HG03103 (cell line): Measurements from ENCODE around the gene PKN1.
A peak's percentile ranks its signal among the peaks of the same experiment; 100 is the strongest.

Experiments used
- ATAC-seq: cut with Tn5 transposase; IDR thresholded peaks from one replicate; pipeline ENCODE4 v1.9.1; 2021; ENCODE audit warnings: low read depth; ENCODE audit not compliant: unreplicated experiment

The PKN1 gene

GRCh38 chr19:14405758-14406644, 27.1 kb upstream of the PKN1 start:
- ATAC-seq = no peak

- ATAC-seq = no peak
These were observed 26.3 kb upstream of the PKN1 start for GRCh38 chr19:14406645-14407401.

GRCh38 chr19:14407605-14408484, 25.3 kb upstream of the PKN1 start:
- no peak for ATAC-seq

GRCh38 chr19:14408491-14409145, 24.5 kb upstream of the PKN1 start:
- no peak for ATAC-seq

GRCh38 chr19:14409146-14410023, 23.7 kb upstream of the PKN1 start:
- no peak for ATAC-seq

- no peak for ATAC-seq
These were observed 22.7 kb upstream of the PKN1 start for GRCh38 chr19:14410091-14411051.

GRCh38 chr19:14411161-14411937, 21.8 kb upstream of the PKN1 start:
- ATAC-seq = no peak

- no peak for ATAC-seq
These were observed 21.2 kb upstream of the PKN1 start for GRCh38 chr19:14411938-14412245.

GRCh38 chr19:14412324-14412995, 20.6 kb upstream of the PKN1 start:
- ATAC-seq = no peak

GRCh38 chr19:14412996-14413692, 20.0 kb upstream of the PKN1 start:
- no peak for ATAC-seq

- ATAC-seq = no peak
These were observed 19.4 kb upstream of the PKN1 start for GRCh38 chr19:14413693-14414181.

- no peak for ATAC-seq
These were observed 18.0 kb upstream of the PKN1 start for GRCh38 chr19:14414926-14415690.

- no peak for ATAC-seq
These were observed 16.3 kb upstream of the PKN1 start for GRCh38 chr19:14416817-14417231.

- ATAC-seq = peak; percentile 28
These were observed 14.3 kb upstream of the PKN1 start for GRCh38 chr19:14418856-14419105.

- peak; percentile 70 for ATAC-seq
These were observed 13.8 kb upstream of the PKN1 start, which contains the start of gene DDX39A for GRCh38 chr19:14419106-14419813. Gene DDX39A, minus strand, starts transcription at chr19:14419341. Its CDS starts 6,121 bp downstream, at chr19:14413220.
